Measurements from ENCODE around the gene PMEPA1. TPM values are rescaled to one million over a fixed set of nuclear protein-coding genes. Genes with fewer than 3 reads are reported as not detected.

Gene PMEPA1
- total RNA-seq, 2 experiments from 2014 or later: 2.5 to 3.0 TPM

DNA sequence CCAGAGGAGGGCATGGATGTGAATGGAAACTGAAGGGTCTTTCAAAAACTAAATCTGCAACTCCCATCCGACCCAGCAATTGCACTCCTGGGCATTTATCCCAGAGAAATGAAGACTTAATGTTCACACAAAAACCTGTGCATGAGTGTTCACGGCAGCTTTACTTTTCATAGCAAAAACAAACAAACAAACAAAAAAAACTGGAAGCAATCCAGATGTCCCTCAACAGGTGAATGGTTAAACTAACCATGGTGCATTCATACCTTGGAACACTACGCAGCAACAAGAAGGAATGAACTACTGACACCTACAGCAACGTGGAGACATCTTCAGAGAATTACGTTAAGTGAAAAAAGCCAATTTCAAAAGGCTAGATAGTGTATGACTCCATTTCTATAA lies 32.2 kb downstream of the PMEPA1 start:
- Mint-ChIP-seq H3K9me3 (no peaks in the 10 kb centered on the region), H3K4me1 (ENCODE audit: low read depth) (peaks cover 15% of the 10 kb centered on the region), H3K36me3 (no peaks in the 10 kb centered on the region), H3K27me3 (peaks cover 2% of the 10 kb centered on the region), H3K27ac (no peak overlapping the region), H3K4me3 (no peak overlapping the region)
- intact Hi-C loops (cut with micrococcal nuclease): no loop called here
- ChIA-PET CTCF (no interaction called here), POLR2A (no interaction called here)
- DNase-seq: no peak

DNA sequence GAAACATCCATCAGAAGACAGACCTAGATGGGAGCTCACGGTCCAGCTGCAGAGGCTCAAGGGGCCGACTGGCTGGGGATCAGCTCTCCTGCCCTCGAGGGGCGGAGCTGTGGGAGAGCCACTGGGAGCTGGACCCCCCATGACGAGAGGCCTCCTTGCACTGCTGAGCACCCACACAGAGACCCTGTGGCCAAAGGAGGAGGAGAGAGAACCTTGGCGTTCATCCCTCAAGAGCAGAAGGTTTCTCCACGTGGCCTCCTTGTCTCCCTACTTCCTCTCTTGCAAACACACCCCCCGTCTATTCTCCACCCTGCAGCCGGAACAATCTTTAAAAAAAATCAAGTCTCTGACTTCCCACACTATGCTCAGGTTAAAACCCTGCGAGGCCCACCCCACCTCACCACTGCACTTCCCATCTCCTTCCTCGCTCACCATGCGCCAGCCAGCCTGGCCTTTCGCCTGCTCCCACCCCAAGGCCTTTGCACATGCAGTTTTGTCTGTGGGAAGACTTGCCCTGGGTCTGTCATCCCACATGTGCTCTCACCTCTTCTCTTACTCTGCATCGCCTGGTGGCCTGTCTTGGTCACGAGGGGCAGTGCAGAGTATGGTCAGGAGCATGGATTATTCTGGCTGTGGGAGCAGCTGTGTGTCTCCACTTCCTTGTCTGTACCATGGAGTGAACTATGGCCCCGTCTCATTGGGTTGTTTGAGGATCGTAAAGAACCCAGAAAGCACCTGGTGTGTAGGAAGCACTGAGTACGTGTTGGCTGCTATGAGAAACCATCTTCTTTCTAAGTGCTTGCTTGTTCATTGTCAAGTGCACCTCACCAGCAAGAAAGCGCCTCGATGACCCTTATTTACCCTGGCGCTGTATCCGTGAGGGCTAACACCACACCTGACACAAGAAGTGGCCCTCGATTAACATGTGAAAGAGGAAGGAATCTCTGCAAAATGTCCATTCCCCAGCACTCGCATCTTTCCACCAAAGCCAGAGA lies 32.9 kb downstream of the PMEPA1 start:
- POLR2A ChIA-PET: no interaction called here
- H3K9me3 Mint-ChIP-seq: no peaks in the 10 kb centered on the region
- peaks cover 2% of the 10 kb centered on the region for H3K27me3 Mint-ChIP-seq
- H3K4me3 Mint-ChIP-seq: no peak overlapping the region
- peaks cover 14% of the 10 kb centered on the region for H3K4me1 Mint-ChIP-seq (ENCODE audit: low read depth)
- H3K36me3 Mint-ChIP-seq: no peaks in the 10 kb centered on the region
- no peak for DNase-seq
- CTCF ChIA-PET: no interaction called here
- intact Hi-C loops (cut with micrococcal nuclease): no loop called here
- H3K27ac Mint-ChIP-seq: no peak overlapping the region

GRCh38 chr20:57675773-57676172 lies 34.0 kb downstream of the PMEPA1 start:
- Mint-ChIP-seq H3K4me3 (no peak overlapping the region), H3K4me1 (ENCODE audit: low read depth) (peaks cover 7% of the 10 kb centered on the region), H3K27ac (no peak overlapping the region), H3K27me3 (peaks cover 2% of the 10 kb centered on the region), H3K9me3 (no peaks in the 10 kb centered on the region), H3K36me3 (no peaks in the 10 kb centered on the region)
- no peak for DNase-seq
- ChIA-PET POLR2A (no interaction called here), CTCF (no interaction called here)
- intact Hi-C loops (cut with micrococcal nuclease): no loop called here

- H3K4me3 Mint-ChIP-seq: no peak overlapping the region
- no peak overlapping the region for H3K27ac Mint-ChIP-seq
- intact Hi-C loops (cut with micrococcal nuclease): no loop called here
- DNase-seq: no peak
- ChIA-PET CTCF (no interaction called here), POLR2A (no interaction called here)
- H3K27me3 Mint-ChIP-seq: peaks cover 2% of the 10 kb centered on the region
- no peaks in the 10 kb centered on the region for H3K4me1 Mint-ChIP-seq (ENCODE audit: low read depth)
- no peaks in the 10 kb centered on the region for H3K9me3 Mint-ChIP-seq
- no peaks in the 10 kb centered on the region for H3K36me3 Mint-ChIP-seq
Observed at GRCh38 chr20:57672953-57673575, 36.8 kb downstream of the PMEPA1 start.

- H3K4me3 Mint-ChIP-seq: no peak overlapping the region
- DNase-seq: no peak
- H3K4me1 Mint-ChIP-seq (ENCODE audit: low read depth): no peaks in the 10 kb centered on the region
- no peaks in the 10 kb centered on the region for H3K36me3 Mint-ChIP-seq
- no peaks in the 10 kb centered on the region for H3K9me3 Mint-ChIP-seq
- intact Hi-C loops (cut with micrococcal nuclease): no loop called here
- ChIA-PET CTCF (no interaction called here), POLR2A (no interaction called here)
- H3K27me3 Mint-ChIP-seq: no peaks in the 10 kb centered on the region
- no peak overlapping the region for H3K27ac Mint-ChIP-seq
Observed at GRCh38 chr20:57672164-57672563, 37.7 kb downstream of the PMEPA1 start.

DNA sequence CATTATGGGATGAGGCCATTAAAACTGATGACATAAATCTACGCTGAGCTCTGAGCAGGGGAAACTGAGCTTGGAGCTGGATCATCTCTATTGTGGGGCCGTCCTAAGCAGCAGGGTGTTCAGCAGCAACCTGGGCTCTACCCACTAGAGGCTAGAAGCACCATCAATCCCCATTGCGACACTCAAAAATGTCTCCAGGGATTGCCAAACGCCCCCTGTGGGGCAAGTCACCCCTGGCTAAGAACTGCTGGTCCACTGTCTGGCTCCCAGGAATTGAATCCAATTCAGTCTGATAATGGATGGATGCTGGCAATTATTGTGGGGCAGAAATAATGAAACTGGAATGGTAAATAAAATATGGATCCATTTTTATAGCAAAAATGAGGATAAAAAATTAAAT lies 38.2 kb downstream of the PMEPA1 start:
- CTCF ChIA-PET: interaction anchor here (0.7 kb wide), 1 partner anchor 10 kb away, joined by 3 read pairs; no protein-coding TSS in a partner anchor
- no peak overlapping the region for H3K27ac Mint-ChIP-seq
- intact Hi-C loops (cut with micrococcal nuclease): no loop called here
- no peaks in the 10 kb centered on the region for H3K4me1 Mint-ChIP-seq (ENCODE audit: low read depth)
- no peaks in the 10 kb centered on the region for H3K27me3 Mint-ChIP-seq
- DNase-seq: no peak
- H3K36me3 Mint-ChIP-seq: no peaks in the 10 kb centered on the region
- POLR2A ChIA-PET: no interaction called here
- no peak overlapping the region for H3K4me3 Mint-ChIP-seq
- no peaks in the 10 kb centered on the region for H3K9me3 Mint-ChIP-seq

DNA sequence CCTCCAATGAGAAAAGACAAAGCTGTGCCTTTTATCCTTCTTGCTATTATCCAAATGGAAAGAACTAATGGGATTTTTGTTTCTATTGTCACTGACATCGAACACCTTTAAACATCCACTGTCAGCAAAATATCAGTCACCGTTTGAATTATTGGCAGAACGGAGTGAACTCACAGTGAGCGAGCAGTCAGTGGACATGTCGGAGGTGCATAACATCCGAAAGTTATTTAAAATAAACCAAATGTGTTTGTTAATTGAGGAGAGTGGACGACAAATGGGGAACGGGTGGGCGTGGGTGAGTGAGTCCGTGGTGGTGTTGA lies 38.8 kb downstream of the PMEPA1 start:
- Mint-ChIP-seq H3K36me3 (no peaks in the 10 kb centered on the region), H3K27ac (no peak overlapping the region), H3K4me3 (no peak overlapping the region), H3K4me1 (ENCODE audit: low read depth) (no peaks in the 10 kb centered on the region), H3K27me3 (no peaks in the 10 kb centered on the region), H3K9me3 (no peaks in the 10 kb centered on the region)
- ChIA-PET CTCF (no interaction called here), POLR2A (no interaction called here)
- DNase-seq: no peak
- intact Hi-C loops (cut with micrococcal nuclease): no loop called here

- Mint-ChIP-seq H3K27me3 (no peaks in the 10 kb centered on the region), H3K4me1 (ENCODE audit: low read depth) (no peaks in the 10 kb centered on the region), H3K36me3 (no peaks in the 10 kb centered on the region), H3K9me3 (no peaks in the 10 kb centered on the region), H3K4me3 (no peak overlapping the region), H3K27ac (no peak overlapping the region)
- intact Hi-C loops (cut with micrococcal nuclease): no loop called here
- CTCF ChIA-PET: no interaction called here
- POLR2A ChIA-PET: no interaction called here
- no peak for DNase-seq
Observed at GRCh38 chr20:57670288-57671071, 39.3 kb downstream of the PMEPA1 start.

- Mint-ChIP-seq H3K27me3 (no peaks in the 10 kb centered on the region), H3K36me3 (no peaks in the 10 kb centered on the region), H3K4me1 (ENCODE audit: low read depth) (no peaks in the 10 kb centered on the region), H3K4me3 (no peak overlapping the region), H3K9me3 (no peaks in the 10 kb centered on the region), H3K27ac (no peak overlapping the region)
- CTCF ChIA-PET: interaction anchor here (1.8 kb wide), 1 partner anchor 73 kb away, joined by 7 read pairs; no protein-coding TSS in a partner anchor
- intact Hi-C loops (cut with micrococcal nuclease): no loop called here
- POLR2A ChIA-PET: no interaction called here
- no peak for DNase-seq
Observed at GRCh38 chr20:57669632-57670031, 40.2 kb downstream of the PMEPA1 start.

DNA sequence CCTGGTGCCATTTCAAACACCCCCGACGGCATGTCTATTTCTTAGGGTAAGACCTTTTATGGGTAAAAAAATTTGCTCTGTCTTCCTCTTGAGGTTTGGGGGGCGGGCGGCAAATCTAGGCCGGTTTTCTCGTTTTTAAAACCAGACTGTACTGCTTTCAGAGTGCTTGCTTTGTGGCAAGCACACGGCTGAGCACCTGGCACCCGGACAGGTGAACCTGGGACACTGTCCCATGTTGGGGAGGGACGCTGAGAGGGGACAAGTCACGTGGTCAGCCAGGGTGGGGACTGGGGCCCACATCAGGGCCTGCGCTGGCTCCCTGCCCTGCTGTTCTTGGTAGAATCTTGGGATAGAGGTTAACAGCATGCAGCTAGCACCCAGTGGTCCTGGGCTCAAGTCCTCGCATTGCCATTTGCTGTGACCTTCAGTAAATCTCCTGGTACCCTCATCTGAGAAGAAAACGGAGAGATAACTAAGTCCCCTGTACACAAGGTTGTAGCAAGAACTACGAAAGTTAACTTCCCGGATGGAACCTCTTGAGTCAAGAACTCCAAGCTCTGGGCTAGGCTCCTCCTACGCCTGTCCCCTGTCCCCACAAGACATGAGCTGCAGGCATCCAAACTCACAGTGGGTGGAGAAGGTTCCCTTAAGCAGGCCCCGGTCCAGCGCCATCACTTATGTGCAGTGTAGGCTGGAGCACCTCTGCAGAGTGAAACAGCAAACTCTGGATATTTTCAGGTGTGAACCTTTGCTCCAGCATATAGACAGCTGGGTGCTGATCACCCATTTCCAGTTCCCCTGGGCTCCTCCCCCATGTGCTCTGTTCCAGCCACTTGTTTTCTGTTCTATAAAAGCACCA lies 41.7 kb downstream of the PMEPA1 start:
- DNase-seq: no peak
- H3K27me3 Mint-ChIP-seq: no peaks in the 10 kb centered on the region
- no peaks in the 10 kb centered on the region for H3K4me1 Mint-ChIP-seq (ENCODE audit: low read depth)
- H3K9me3 Mint-ChIP-seq: no peaks in the 10 kb centered on the region
- CTCF ChIA-PET: interaction anchor here (1.8 kb wide), 1 partner anchor 71 kb away, joined by 7 read pairs; no protein-coding TSS in a partner anchor
- no peak overlapping the region for H3K4me3 Mint-ChIP-seq
- intact Hi-C loops (cut with micrococcal nuclease): no loop called here
- POLR2A ChIA-PET: no interaction called here
- no peaks in the 10 kb centered on the region for H3K36me3 Mint-ChIP-seq
- no peak overlapping the region for H3K27ac Mint-ChIP-seq

DNA sequence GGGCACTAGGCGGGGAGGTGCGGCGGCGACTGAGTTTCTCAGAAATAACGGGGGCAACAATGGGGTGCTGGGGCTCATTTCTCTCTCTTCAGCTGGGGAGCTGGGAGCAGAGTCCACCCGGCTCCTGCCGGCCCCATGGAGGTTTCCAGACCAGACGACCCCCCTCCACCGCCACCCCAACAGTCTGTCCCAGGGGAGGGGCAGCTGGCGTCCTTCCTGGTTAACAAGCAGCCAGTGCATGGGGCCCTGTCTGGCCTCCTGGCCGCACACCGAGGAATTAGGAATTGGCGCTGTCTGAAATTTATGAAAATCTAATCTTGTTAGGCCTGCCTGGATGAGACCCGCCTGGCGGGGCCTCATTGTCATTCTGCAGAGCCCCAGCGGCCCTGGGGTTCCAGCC lies 42.4 kb downstream of the PMEPA1 start:
- no peaks in the 10 kb centered on the region for H3K9me3 Mint-ChIP-seq
- H3K27ac Mint-ChIP-seq: no peak overlapping the region
- no peak overlapping the region for H3K4me3 Mint-ChIP-seq
- ChIA-PET POLR2A (no interaction called here), CTCF (no interaction called here)
- no peaks in the 10 kb centered on the region for H3K36me3 Mint-ChIP-seq
- no peaks in the 10 kb centered on the region for H3K27me3 Mint-ChIP-seq
- H3K4me1 Mint-ChIP-seq (ENCODE audit: low read depth): no peaks in the 10 kb centered on the region
- intact Hi-C loops (cut with micrococcal nuclease): no loop called here
- DNase-seq: no peak

DNA sequence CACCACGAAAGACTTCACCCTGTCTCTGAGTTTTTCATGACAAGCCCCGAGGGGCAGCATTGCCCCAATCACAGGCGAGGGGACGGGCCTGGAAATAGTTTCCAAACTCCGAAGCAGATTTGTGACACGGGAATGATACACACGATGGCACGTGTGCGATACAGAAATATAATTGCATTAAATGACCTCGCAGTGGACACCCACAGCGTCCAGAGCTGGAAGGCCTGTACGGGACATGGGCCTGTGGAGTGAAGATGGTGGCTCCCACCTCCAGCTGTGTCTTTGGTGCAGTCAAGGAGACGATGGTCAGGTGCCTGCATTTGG lies 43.0 kb downstream of the PMEPA1 start:
- intact Hi-C loops (cut with micrococcal nuclease): no loop called here
- Mint-ChIP-seq H3K4me1 (ENCODE audit: low read depth) (no peaks in the 10 kb centered on the region), H3K4me3 (no peak overlapping the region), H3K27ac (no peak overlapping the region), H3K9me3 (no peaks in the 10 kb centered on the region), H3K27me3 (no peaks in the 10 kb centered on the region), H3K36me3 (no peaks in the 10 kb centered on the region)
- ChIA-PET CTCF (no interaction called here), POLR2A (no interaction called here)
- DNase-seq: no peak

Measured in activated CD4-positive, alpha-beta memory T cell treated with anti-CD3 and anti-CD28 coated beads for 36 hours (primary cell).